H9 (cell line): ENCODE measurements around the gene KICS2. TPM values are rescaled to one million over a fixed set of nuclear protein-coding genes. Genes with fewer than 3 reads are reported as not detected.

Experiments used
- DNase-seq: peaks from one replicate; pipeline ENCODE4 v3.0.0-alpha.2; 2017
- H2AFZ ChIP-seq: one replicate; pipeline ENCODE4 v1.6.1; 2013; ENCODE audit warnings: mild to moderate bottlenecking, low read length, control low read depth, moderate library complexity
- H2AK5ac ChIP-seq: 2 replicates; pipeline ENCODE4 v1.6.1; 2013; ENCODE audit warnings: low read length, control low read depth, mixed read lengths; ENCODE audit not compliant: insufficient read length
- H2BK120ac ChIP-seq: one replicate; pipeline ENCODE4 v1.6.1; 2013; ENCODE audit warnings: low read depth, mild to moderate bottlenecking, low read length, control low read depth, inconsistent platforms; ENCODE audit not compliant: poor library complexity, severe bottlenecking
- H2BK12ac ChIP-seq: 2 replicates; pipeline ENCODE4 v1.6.1; 2013; ENCODE audit warnings: low read length, control low read depth, mixed read lengths, low read depth; ENCODE audit not compliant: insufficient read length
- H2BK15ac ChIP-seq: 2 replicates; pipeline ENCODE4 v1.6.1; 2013; ENCODE audit warnings: low read depth, low read length, control low read depth
- H2BK20ac ChIP-seq: one replicate; pipeline ENCODE4 v1.6.1; 2013; ENCODE audit warnings: low read depth, mild to moderate bottlenecking, low read length, control low read depth, inconsistent platforms; ENCODE audit not compliant: poor library complexity, severe bottlenecking
- H2BK5ac ChIP-seq: 2 replicates; pipeline ENCODE4 v1.6.1; 2013; ENCODE audit warnings: low read length, control low read depth, mixed read lengths; ENCODE audit not compliant: insufficient read length
- H3K14ac ChIP-seq: 2 replicates; pipeline ENCODE4 v1.6.1; 2013; ENCODE audit warnings: low read length, control low read depth; ENCODE audit not compliant: insufficient read depth
- H3K18ac ChIP-seq: 2 replicates; pipeline ENCODE4 v1.6.1; 2013; ENCODE audit warnings: low read depth, mild to moderate bottlenecking, mixed read lengths, low read length, control low read depth; ENCODE audit not compliant: insufficient read length
- H3K23ac ChIP-seq: 2 replicates; pipeline ENCODE4 v1.6.1; 2013; ENCODE audit warnings: low read length, control low read depth, mixed read lengths, low read depth; ENCODE audit not compliant: insufficient read length
- H3K23me2 ChIP-seq: 2 replicates; pipeline ENCODE4 v1.6.1; 2013; ENCODE audit warnings: low read depth, mild to moderate bottlenecking, mixed read lengths, low read length, control low read depth; ENCODE audit not compliant: insufficient read length, poor library complexity, severe bottlenecking
- H3K27ac ChIP-seq: 2 replicates; pipeline ENCODE4 v1.5.1; 2013; ENCODE audit warnings: low read length, control low read depth, mixed read lengths, low read depth; ENCODE audit not compliant: insufficient read length
- H3K27me3 ChIP-seq: 2 replicates; pipeline ENCODE4 v1.6.1; 2013; ENCODE audit warnings: low read length, control low read depth, inconsistent platforms; ENCODE audit not compliant: insufficient read depth
- H3K4ac ChIP-seq: 2 replicates; pipeline ENCODE4 v1.6.1; 2013; ENCODE audit warnings: low read depth, mild to moderate bottlenecking, control low read depth, inconsistent platforms, low read length, moderate library complexity
- H3K4me1 ChIP-seq: 2 replicates; pipeline ENCODE4 v1.6.1; 2013; ENCODE audit warnings: low read length, control low read depth, inconsistent platforms; ENCODE audit not compliant: insufficient read depth
- H3K4me2 ChIP-seq: 2 replicates; pipeline ENCODE4 v1.6.1; 2013; ENCODE audit warnings: low read length, control low read depth, mixed read lengths; ENCODE audit not compliant: insufficient read length, insufficient read depth
- H3K56ac ChIP-seq: 2 replicates; pipeline ENCODE4 v1.6.1; 2013; ENCODE audit warnings: low read depth, mild to moderate bottlenecking, mixed read lengths, low read length, control low read depth; ENCODE audit not compliant: insufficient read length
- H3K79me1 ChIP-seq: 2 replicates; pipeline ENCODE4 v1.6.1; 2013; ENCODE audit warnings: low read depth, mild to moderate bottlenecking, moderate library complexity, low read length, control low read depth, inconsistent platforms; ENCODE audit not compliant: insufficient read depth, poor library complexity, severe bottlenecking
- H3K79me2 ChIP-seq: 2 replicates; pipeline ENCODE4 v1.6.1; 2013; ENCODE audit warnings: low read length, control low read depth, inconsistent platforms; ENCODE audit not compliant: insufficient read depth
- H3K9ac ChIP-seq: 2 replicates; pipeline ENCODE4 v1.6.1; 2013; ENCODE audit warnings: low read length, control low read depth, mixed read lengths; ENCODE audit not compliant: insufficient read length; ENCODE audit errors: extremely low read depth
- H3K9me3 ChIP-seq: one replicate; pipeline ENCODE4 v1.6.1; 2013; ENCODE audit warnings: low read depth, low read length, inconsistent platforms; ENCODE audit not compliant: control insufficient read depth
- H3T11ph ChIP-seq: one replicate; pipeline ENCODE4 v1.6.1; 2013; ENCODE audit warnings: mild to moderate bottlenecking, low read length, control low read depth, inconsistent platforms
- H4K20me1 ChIP-seq: one replicate; pipeline ENCODE4 v1.6.1; 2013; ENCODE audit not compliant: control insufficient read depth, insufficient read length, insufficient read depth
- H4K5ac ChIP-seq: 2 replicates; pipeline ENCODE4 v1.6.1; 2013; ENCODE audit warnings: low read depth, mild to moderate bottlenecking, mixed read lengths, low read length, control low read depth; ENCODE audit not compliant: insufficient read length
- H4K8ac ChIP-seq: replicated peaks from 2 replicates; pipeline ENCODE4 v1.6.1; 2013; ENCODE audit warnings: low read length, control low read depth, mixed read lengths, low read depth; ENCODE audit not compliant: insufficient read length
- H4K91ac ChIP-seq: 2 replicates; pipeline ENCODE4 v1.6.1; 2013; ENCODE audit warnings: low read depth, mild to moderate bottlenecking, moderate library complexity, mixed read lengths, low read length, control low read depth; ENCODE audit not compliant: insufficient read length
- H3K27ac Mint-ChIP-seq, 3 experiments: 2 replicates in 2 of 3; 3 replicates in 1 of 3; pipeline ENCODE4 v1.8.0; 2020 to 2021; ENCODE audit warnings: mixed read lengths in 3 of 3, mild to moderate bottlenecking in 1 of 3, moderate library complexity in 1 of 3
- H3K27me3 Mint-ChIP-seq: 2 replicates; pipeline ENCODE4 v1.8.0; 2021; ENCODE audit warnings: low read depth, mild to moderate bottlenecking, moderate library complexity, mixed read lengths
- H3K36me3 Mint-ChIP-seq, 3 experiments: 2 replicates in 2 of 3; 3 replicates in 1 of 3; pipeline ENCODE4 v1.8.0; 2020 to 2021; ENCODE audit warnings: low read depth in 3 of 3, mixed read lengths in 3 of 3; ENCODE audit not compliant: insufficient read depth in 1 of 3
- H3K4me1 Mint-ChIP-seq, 2 experiments: 2 replicates each; pipeline ENCODE4 v1.8.0; 2020; ENCODE audit warnings: mixed read lengths in 2 of 2
- H3K4me3 Mint-ChIP-seq, 2 experiments: 2 replicates in 1 of 2; 3 replicates in 1 of 2; pipeline ENCODE4 v1.8.0; 2020 to 2021; ENCODE audit warnings: mild to moderate bottlenecking in 2 of 2, mixed read lengths in 2 of 2, moderate library complexity in 1 of 2
- H3K9me3 Mint-ChIP-seq, 2 experiments: 2 replicates in 1 of 2; 3 replicates in 1 of 2; pipeline ENCODE4 v1.8.0; 2020; ENCODE audit warnings: mild to moderate bottlenecking in 2 of 2, mixed read lengths in 2 of 2, moderate library complexity in 1 of 2
- WGBS: extraction: QIAGEN DNeasy Blood & Tissue Kit; methylation state at CpG from one replicate; pipeline ENCODE4 v1.1.7; 2013; ENCODE audit warnings: missing lambda C conversion rate, low lambda C conversion rate, mixed read lengths; ENCODE audit not compliant: insufficient read length; ENCODE audit errors: extremely low coverage; 5-methylcytosine and 5-hydroxymethylcytosine counted together
- total RNA-seq: library from RNA; stranded (reverse); gene quantifications from 2 replicates; pipeline ENCODE4 v1.2.1, GENCODE V29; 2021
- TF ChIP-seq, protein P1 (sequence below): fragments of 200-600 bp; sonication (generic); conservative IDR thresholded peaks from 3 replicates; pipeline ENCODE4 v1.8.0; 2021; ENCODE audit warnings: antibody characterized with exemption, mild to moderate bottlenecking

Gene KICS2
- total RNA-seq, 1 experiment from 2014 or later, result 7.3 TPM

GRCh38 chr12:64240781-64241180 lies 18.7 kb upstream of the KICS2 start:
- no peak overlapping the region for H2BK5ac ChIP-seq
- Mint-ChIP-seq H3K9me3 (no peaks in the 10 kb centered on the region), H3K27me3 (no peaks in the 10 kb centered on the region), H3K36me3 (no peaks in the 10 kb centered on the region), H3K27ac (no peak overlapping the region; a peak in 1 of 7 replicates), H3K4me1 (0 out of 4 replicates have a peak, but pooled peaks cover 0 to 2% of the 10 kb centered on the region in 2 experiments), H3K4me3 (no peak overlapping the region)
- no peak for DNase-seq
- no peak overlapping the region for H3K9ac ChIP-seq
- TF ChIP-seq, protein P1, sequence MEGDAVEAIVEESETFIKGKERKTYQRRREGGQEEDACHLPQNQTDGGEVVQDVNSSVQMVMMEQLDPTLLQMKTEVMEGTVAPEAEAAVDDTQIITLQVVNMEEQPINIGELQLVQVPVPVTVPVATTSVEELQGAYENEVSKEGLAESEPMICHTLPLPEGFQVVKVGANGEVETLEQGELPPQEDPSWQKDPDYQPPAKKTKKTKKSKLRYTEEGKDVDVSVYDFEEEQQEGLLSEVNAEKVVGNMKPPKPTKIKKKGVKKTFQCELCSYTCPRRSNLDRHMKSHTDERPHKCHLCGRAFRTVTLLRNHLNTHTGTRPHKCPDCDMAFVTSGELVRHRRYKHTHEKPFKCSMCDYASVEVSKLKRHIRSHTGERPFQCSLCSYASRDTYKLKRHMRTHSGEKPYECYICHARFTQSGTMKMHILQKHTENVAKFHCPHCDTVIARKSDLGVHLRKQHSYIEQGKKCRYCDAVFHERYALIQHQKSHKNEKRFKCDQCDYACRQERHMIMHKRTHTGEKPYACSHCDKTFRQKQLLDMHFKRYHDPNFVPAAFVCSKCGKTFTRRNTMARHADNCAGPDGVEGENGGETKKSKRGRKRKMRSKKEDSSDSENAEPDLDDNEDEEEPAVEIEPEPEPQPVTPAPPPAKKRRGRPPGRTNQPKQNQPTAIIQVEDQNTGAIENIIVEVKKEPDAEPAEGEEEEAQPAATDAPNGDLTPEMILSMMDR, result no peak
- no peak overlapping the region for H3K23ac ChIP-seq
- H4K91ac ChIP-seq, result no peak overlapping the region
- H3K27me3 ChIP-seq, result no peaks in the 10 kb centered on the region; the same call in 1 of the 2 replicates
- no peaks in the 10 kb centered on the region for H3K9me3 ChIP-seq
- no peak overlapping the region for H3K27ac ChIP-seq
- no peak overlapping the region for H2AFZ ChIP-seq
- no CpG with 5 or more reads among the region's 3 CpGs for WGBS
- no peaks in the 10 kb centered on the region for H3K79me1 ChIP-seq
- H3K56ac ChIP-seq, result no peak overlapping the region
- no peak overlapping the region for H2BK12ac ChIP-seq
- H2BK15ac ChIP-seq, result no peak overlapping the region
- H3K4ac ChIP-seq, result no peak overlapping the region
- no peaks in the 10 kb centered on the region for H3K23me2 ChIP-seq
- H3K18ac ChIP-seq, result no peak overlapping the region
- H3K79me2 ChIP-seq, result no peaks in the 10 kb centered on the region
- no peak overlapping the region for H3K14ac ChIP-seq
- no peak overlapping the region for H2AK5ac ChIP-seq
- H2BK120ac ChIP-seq, result no peak overlapping the region
- H3K4me1 ChIP-seq, result peaks cover 5% of the 10 kb centered on the region; the same call in 1 of the 2 replicates
- no peak overlapping the region for H3T11ph ChIP-seq
- no peak overlapping the region for H2BK20ac ChIP-seq
- H4K20me1 ChIP-seq, result no peaks in the 10 kb centered on the region
- H3K4me2 ChIP-seq, result no peak overlapping the region
- no peak overlapping the region for H4K8ac ChIP-seq
- H4K5ac ChIP-seq, result no peak overlapping the region
